HG03521 (cell line): ENCODE measurements around the gene WDR86.

Source experiments
- ATAC-seq: cut with Tn5 transposase; IDR thresholded peaks from one replicate; pipeline ENCODE4 v1.9.1; 2021; ENCODE audit warnings: mild to moderate bottlenecking, moderate library complexity; ENCODE audit not compliant: unreplicated experiment

WDR86 gene

GRCh38 chr7:151393031-151393977 is 16.5 kb downstream of the WDR86 start:
- ATAC-seq: no peak

DNA sequence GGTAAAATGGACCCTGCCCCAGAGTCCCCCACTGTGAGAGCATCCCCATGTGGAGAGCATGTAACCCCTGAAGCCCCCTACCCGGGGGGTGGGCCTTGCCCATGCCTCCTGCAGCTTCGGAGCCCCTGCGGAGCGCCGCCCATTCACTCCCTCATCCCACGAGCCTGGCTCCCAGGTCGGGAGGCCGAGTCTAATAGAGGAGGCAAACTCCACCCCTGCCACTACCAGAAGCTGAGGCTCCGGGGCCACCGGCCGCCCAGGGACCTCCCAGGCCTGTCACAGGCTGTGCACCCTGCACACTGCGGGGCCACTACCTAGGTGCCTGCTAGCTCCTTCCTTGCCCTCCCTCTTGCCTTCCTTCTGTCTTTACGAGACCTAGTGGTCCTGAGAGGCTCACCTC is 17.4 kb downstream of the WDR86 start:
- ATAC-seq: no peak

- ATAC-seq: no peak
Measured at GRCh38 chr7:151392002-151392401, 17.8 kb downstream of the WDR86 start.

- no peak for ATAC-seq
Measured at GRCh38 chr7:151391358-151391730, 18.5 kb downstream of the WDR86 start.

DNA sequence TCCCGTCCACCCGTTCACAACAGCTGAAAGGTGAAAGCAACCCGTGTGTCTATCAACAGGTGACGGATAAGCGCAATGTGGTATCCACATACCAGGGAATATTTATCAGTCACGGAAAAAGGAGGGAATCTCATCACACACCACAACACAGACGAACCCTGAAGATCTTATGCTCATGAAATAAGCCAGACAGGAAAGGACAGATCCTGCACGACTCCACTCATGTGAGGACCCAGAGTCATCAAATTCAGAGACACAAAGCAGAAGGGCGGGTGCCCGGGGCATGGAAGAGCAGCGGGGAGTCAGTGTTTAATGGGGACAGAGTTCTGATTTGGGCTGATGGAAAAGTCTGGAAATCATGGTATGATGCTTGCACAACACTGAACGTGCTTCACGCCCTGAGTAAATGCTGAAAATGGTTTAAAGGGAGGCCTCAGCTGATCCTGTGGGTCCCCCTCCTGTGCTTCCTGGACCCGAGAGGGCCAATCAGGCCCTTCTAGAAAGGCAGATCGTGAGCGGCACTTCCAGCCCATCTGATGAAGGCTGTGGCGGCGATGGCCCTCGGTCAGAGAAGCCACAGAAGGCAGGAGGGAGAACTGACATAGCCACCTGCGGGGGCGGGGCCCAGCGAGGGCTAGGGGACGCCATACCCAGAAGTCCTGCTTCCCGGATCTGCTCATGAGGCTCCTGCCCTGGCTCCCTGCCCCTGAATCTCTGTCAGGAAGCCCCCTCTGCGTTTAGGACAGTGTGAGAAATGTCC is 19.1 kb downstream of the WDR86 start:
- ATAC-seq: no peak

GRCh38 chr7:151389768-151390597 is 19.9 kb downstream of the WDR86 start:
- no peak for ATAC-seq

DNA sequence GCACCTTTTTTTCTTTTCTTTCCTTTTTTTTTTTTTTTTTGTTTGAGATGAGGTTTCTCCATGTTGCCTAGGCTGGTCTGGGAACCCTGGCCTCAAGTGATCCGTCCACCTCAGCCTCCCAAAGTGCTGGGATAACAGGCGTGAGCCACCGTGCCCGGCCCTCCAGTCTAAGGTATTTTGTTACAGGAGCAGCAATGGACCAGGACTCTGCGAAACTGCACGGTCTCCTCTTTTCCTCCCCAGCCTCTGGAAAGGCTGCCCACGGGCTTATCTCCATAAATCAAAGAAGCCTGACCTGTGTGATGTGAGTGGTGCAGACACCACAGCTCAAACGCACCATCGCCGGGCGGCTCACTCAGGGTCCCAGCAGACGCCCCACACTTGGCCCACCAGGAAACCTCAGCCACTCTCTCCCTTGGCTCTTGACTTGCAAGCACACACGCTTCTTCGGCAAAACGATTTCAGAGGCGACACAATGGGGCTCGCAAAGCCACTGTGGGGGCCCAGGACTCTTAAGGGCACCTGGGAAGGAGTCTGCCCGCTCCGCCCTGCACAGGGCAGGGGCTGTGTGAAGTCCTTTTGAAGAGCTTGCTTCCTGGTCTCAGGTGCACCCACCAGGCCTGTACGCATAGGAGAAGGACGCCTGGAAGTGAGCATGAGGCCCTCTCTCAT is 20.6 kb downstream of the WDR86 start:
- no peak for ATAC-seq

DNA sequence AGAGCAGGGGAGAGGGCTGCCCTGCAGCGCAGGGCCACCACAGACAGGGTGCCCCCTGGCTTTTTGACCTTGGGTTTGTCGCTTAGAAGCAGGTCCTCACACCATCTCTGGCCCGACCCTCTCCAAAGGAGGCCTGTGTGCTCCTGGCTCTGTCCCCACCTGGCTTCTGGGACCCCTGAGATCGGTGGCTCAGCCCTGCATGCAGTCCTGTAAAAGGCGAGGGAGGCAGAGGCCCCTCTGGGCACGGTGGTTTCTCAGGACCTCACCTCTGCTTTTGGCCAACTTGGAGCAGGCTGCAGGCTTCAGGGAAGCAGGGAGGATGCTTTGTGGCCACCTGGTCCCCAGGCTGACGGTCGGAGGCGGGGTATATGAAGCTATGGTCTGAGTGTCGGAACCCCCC is 21.4 kb downstream of the WDR86 start:
- ATAC-seq: no peak

DNA sequence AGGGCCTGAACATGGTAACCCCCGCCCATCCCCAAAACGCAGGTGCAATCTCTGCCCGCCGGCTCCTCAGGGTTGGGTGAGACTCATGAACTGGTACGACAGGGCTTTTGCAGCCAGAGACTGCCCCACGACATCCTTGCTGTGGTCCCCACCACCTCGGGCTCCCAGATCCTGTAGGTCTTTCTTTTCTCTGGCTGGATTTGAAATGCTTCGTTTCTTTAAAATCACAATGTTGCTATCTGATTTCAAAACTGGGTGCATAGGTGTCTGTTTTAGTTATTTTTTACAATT is 21.9 kb downstream of the WDR86 start:
- no peak for ATAC-seq

DNA sequence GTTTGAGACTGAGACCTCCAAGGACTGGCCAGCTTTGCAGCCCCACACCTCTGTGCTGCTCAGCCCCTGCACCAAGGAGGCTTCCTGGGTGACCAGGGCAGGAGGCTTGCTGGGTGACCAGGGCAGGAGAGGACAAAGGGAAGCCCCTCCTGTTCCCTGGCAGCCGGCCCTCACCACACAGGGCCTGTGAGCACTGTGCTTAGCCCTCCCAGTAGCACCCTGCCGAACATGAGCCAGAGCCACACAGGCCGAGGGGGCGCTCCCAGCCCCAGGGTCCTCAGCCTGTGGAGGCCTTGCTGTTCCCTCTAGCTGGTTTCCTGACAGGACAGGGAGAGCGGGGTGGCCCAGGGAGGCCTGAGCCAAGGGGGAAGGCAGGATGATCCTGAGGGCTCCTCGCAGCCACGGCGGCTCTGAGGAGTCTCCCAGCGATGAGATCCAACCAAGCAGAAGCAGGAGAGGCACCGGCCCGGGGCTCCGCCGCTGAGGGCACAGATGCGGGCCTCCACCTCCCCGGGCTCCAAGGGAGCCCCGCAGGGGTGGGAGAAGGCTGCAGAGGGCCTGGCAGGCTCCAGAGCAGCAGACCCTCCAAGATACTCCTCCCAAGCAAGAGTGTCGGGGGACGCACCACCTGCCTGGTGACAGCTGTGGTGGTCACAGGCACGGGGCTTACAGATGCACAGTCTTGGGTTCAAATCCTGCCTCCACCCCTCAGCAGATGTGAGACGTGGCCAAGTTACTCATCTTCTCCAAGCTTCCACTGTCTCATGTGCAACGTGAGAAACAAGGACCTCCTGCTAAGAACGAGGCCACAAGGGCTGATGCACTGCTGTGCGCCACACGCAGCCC is 22.5 kb downstream of the WDR86 start:
- no peak for ATAC-seq

DNA sequence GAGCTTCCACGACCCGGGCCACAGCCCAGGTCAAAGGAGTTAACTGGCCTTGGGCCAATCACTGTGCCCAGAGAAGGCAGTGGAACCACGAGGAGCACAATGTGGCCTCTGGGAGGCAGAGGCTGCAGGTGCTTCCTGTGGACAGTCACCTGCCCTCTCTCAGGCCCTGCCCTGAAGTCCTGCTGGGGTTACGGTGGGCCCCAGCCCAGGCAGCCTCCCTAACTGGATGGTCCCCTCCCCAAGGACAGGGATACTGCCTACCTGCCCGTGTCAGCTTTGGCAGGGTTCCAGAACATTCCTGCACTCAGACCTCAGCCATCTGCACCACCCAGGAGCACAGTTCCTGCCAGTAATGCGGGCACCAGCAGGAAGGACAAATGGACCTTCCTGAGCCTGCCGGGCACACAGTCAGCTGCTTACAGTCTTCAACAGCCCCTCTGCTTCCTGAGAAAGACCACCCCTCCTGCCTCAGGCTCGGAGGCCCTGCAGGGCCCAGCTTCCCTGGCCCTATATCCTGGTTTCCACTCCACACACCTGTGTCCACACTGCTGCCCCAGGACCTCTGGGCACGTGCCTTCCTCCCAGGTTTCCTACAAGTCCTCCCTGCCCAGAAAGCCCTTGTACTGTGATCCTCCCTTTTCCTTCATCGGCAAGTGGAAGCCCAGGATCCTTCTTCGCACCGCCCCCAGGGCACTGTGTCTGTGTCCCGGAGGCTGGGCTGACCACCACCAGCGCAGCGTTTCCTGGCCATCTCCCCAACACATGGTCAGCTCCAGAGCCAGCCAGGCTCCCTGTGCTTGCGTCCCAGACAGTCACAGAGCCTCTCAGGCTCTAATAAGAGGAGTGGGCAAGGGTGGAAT is 23.3 kb downstream of the WDR86 start:
- ATAC-seq: no peak

- no peak for ATAC-seq
Measured at GRCh38 chr7:151385626-151386300, 24.1 kb downstream of the WDR86 start.

DNA sequence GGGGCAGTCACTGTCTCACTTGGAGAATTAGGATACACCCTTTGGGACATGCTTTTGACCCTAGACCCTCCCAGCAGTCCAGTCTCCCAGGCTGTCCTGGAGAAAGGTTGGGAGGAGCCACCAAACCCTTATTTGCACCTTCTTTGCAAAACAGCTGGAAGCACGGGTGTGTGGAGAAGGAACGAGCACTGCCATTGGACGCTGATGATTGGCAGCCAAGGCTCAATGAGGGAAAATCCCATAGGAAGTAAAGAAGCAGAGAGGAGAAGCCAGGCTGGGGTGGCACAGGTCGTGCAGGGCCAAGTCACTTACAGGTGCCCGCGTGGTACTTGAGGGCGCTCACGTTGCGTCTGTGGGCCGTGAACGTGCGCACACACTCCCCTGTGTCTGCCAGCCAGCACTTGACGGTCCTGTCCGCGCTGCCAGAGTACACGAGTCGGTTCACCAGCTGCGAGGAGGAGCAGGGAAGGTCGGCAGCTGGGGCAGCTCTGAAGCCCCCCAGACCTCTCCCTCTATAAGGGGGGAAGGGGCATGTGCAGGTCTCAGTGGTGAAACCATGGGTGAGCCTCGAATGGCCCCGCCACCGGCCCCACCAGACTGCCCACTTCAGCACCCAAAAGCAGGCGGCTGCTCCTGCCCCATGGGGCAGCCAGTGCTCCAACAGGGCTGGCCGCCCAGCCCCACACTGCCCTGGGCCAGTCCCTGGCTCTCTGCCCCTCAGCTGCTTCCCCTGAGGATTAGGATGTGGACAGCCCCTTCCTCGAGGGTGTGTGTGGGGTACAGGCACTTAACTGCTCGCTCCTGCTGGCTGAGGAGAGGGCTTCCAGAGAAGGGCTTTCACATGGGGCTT is 24.8 kb downstream of the WDR86 start:
- ATAC-seq: no peak

- ATAC-seq: no peak
Measured at GRCh38 chr7:151384352-151384697, 25.5 kb downstream of the WDR86 start.

- ATAC-seq: no peak
Measured at GRCh38 chr7:151383638-151384351, 26.0 kb downstream of the WDR86 start.

GRCh38 chr7:151382079-151382885 is 27.6 kb downstream of the WDR86 start:
- no peak for ATAC-seq
